HG03175 (cell line): ENCODE results near the gene ARID1B.

Experiments
- ATAC-seq: cut with Tn5 transposase; IDR thresholded peaks from one replicate; pipeline ENCODE4 v1.9.1; 2021; ENCODE audit warnings: mild to moderate bottlenecking, moderate library complexity; ENCODE audit not compliant: unreplicated experiment

ARID1B gene

GRCh38 chr6:156850353-156850752 lies 73.2 kb downstream of the ARID1B start:
- no peak for ATAC-seq

- ATAC-seq = peak; percentile 40
These were observed 74.3 kb downstream of the ARID1B start for GRCh38 chr6:156851454-156851921.

GRCh38 chr6:156852147-156852857 lies 75.1 kb downstream of the ARID1B start:
- peak; percentile 66 for ATAC-seq

GRCh38 chr6:156852858-156853216 lies 75.7 kb downstream of the ARID1B start:
- no peak for ATAC-seq

- no peak for ATAC-seq
These were observed 76.6 kb downstream of the ARID1B start for GRCh38 chr6:156853733-156854132.

- no peak for ATAC-seq
These were observed 77.4 kb downstream of the ARID1B start for GRCh38 chr6:156854466-156855161.

- no peak for ATAC-seq
These were observed 80.4 kb downstream of the ARID1B start for GRCh38 chr6:156857573-156857972.

GRCh38 chr6:156859686-156860085 lies 82.5 kb downstream of the ARID1B start:
- no peak for ATAC-seq

GRCh38 chr6:156862711-156863110 lies 85.5 kb downstream of the ARID1B start:
- ATAC-seq = no peak

GRCh38 chr6:156863504-156863903 lies 86.3 kb downstream of the ARID1B start:
- ATAC-seq = no peak

- ATAC-seq = no peak
These were observed 87.4 kb downstream of the ARID1B start for GRCh38 chr6:156864557-156864956.

- ATAC-seq = no peak
These were observed 87.9 kb downstream of the ARID1B start for GRCh38 chr6:156865019-156865629.

GRCh38 chr6:156866220-156867015 lies 89.2 kb downstream of the ARID1B start:
- no peak for ATAC-seq

GRCh38 chr6:156867121-156867520 lies 89.9 kb downstream of the ARID1B start:
- no peak for ATAC-seq

- ATAC-seq = no peak
These were observed 91.2 kb downstream of the ARID1B start for GRCh38 chr6:156868385-156868784.

GRCh38 chr6:156869980-156870398 lies 92.8 kb downstream of the ARID1B start:
- no peak for ATAC-seq

GRCh38 chr6:156870924-156871539 lies 93.9 kb downstream of the ARID1B start:
- ATAC-seq = no peak

- no peak for ATAC-seq
These were observed 95.7 kb downstream of the ARID1B start for GRCh38 chr6:156872903-156873302.

GRCh38 chr6:156873654-156874380 lies 96.6 kb downstream of the ARID1B start:
- ATAC-seq = no peak

GRCh38 chr6:156875062-156875461 lies 97.9 kb downstream of the ARID1B start:
- no peak for ATAC-seq
